Thyroid gland (tissue), 4 donors: ENCODE results near the gene OSGIN1. TPM values are rescaled to one million over a fixed set of nuclear protein-coding genes. Genes with fewer than 3 reads are reported as not detected.

Experiments
- DNase-seq, 2 donors: peaks; one replicate each; pipeline ENCODE4 v3.0.0-alpha.2; 2019
- H3K27ac ChIP-seq, 3 donors: fragments of 200-600 bp; sonication (generic); 1 replicate in 2 of 3; 2 replicates in 1 of 3; pipeline ENCODE4 v1.5.1; 2016 to 2019; ENCODE audit warnings: mild to moderate bottlenecking in 1 of 3, moderate library complexity in 1 of 3
- H3K27me3 ChIP-seq: fragments of 200-600 bp; sonication (generic); one replicate; pipeline ENCODE4 v1.5.1; 2019
- H3K36me3 ChIP-seq, 2 donors: fragments of 200-600 bp; sonication (generic); one replicate each; pipeline ENCODE4 v1.5.1; 2016 to 2019
- H3K4me1 ChIP-seq, 2 donors: fragments of 200-600 bp; sonication (generic); one replicate each; pipeline ENCODE4 v1.5.1; 2017 to 2019
- H3K4me3 ChIP-seq, 3 donors: fragments of 200-600 bp; sonication (generic); replicated peaks in 1 of 3; 1 replicate in 2 of 3; 2 replicates in 1 of 3; pipeline ENCODE4 v1.5.1; 2016; ENCODE audit warnings: mild to moderate bottlenecking in 1 of 3
- H3K9me3 ChIP-seq: fragments of 200-600 bp; sonication (generic); one replicate; pipeline ENCODE4 v1.5.1; 2017
- POLR2A ChIP-seq, 2 donors: fragments of 450-650 bp; IDR thresholded peaks; one replicate each; pipeline ENCODE4 v1.6.1; 2017; ENCODE audit warnings: antibody characterized with exemption in 2 of 2, mild to moderate bottlenecking in 2 of 2, moderate library complexity in 1 of 2
- WGBS, 2 donors: methylation state at CpG; one replicate each; pipeline ENCODE4 v1.1.5; 2017; 5-methylcytosine and 5-hydroxymethylcytosine counted together
- intact Hi-C: fragments of 100-400 bp; cut with DNase I; formaldehyde crosslinking; loops from one replicate; pipeline ENCODE4 v1.15.1; 2023
- total RNA-seq, 4 donors: library from RNA; depleted of rRNA; stranded (reverse); fragments of >200 nt; gene quantifications; one replicate each; pipeline ENCODE4 v1.2.3, GENCODE V29; 2016
- TF ChIP-seq, protein P1 (sequence below), 6 experiments: fragments of 200-600 bp in 3 of 6; fragments of 450-650 bp in 3 of 6; sonication (generic) in 3 of 6; IDR thresholded peaks; one replicate each; pipeline ENCODE4 v1.5.1; 2016 to 2019; ENCODE audit warnings: antibody characterized with exemption in 6 of 6, mild to moderate bottlenecking in 2 of 6, inconsistent platforms in 1 of 6, moderate library complexity in 1 of 6

The OSGIN1 gene
- total RNA-seq, 4 donors from 2014 or later, result 14.5 to 53.5 (median 31.9) TPM

DNA sequence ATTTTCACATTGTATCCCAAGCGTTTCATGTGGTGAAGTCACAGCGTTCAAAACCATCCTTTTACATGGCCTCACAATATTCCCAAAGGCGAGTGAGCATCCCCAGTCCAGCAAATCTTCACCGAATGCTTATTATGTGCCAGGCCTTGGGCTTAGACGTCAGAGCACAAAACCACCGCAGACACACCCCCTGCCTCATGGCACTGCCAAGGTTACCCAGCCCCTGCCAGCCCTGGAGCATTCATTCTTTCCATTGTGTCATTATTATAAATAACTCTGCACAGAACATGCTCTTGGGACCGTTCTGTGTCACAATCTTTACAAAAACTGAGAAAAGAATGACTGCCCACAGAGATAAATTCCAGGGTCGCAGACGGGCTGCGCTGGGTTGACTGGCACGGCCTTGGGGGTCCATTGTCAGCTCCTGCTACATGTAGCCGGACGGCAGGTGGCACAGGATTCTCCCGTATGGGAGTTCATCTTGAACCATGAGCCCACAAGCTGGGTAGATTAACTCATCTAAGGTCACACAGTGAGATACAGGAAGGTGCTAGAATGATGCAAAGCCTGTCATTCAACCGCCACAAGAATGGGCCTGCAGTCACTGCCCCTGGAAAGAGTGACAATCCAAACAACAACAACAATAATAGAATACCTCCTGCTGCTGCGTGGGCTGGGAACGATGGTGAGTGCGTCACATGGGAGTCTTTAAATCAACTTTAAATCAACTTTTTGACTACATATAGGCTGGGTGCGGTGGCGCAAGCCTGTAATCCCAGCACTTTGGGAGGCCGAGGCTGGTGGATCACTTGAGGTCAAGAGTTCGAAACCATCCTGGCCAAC is 10.5 kb downstream of the OSGIN1 start:
- Histone ChIP-seq H3K27ac (no peak overlapping the region), H3K36me3 (peaks cover 36 to 59% of the 10 kb centered on the region in 2 donors), H3K4me3 (no peak overlapping the region), H3K4me1 (no peaks in the 10 kb centered on the region), H3K27me3 (no peaks in the 10 kb centered on the region), H3K9me3 (no peaks in the 10 kb centered on the region)
- TF ChIP-seq, protein P1, sequence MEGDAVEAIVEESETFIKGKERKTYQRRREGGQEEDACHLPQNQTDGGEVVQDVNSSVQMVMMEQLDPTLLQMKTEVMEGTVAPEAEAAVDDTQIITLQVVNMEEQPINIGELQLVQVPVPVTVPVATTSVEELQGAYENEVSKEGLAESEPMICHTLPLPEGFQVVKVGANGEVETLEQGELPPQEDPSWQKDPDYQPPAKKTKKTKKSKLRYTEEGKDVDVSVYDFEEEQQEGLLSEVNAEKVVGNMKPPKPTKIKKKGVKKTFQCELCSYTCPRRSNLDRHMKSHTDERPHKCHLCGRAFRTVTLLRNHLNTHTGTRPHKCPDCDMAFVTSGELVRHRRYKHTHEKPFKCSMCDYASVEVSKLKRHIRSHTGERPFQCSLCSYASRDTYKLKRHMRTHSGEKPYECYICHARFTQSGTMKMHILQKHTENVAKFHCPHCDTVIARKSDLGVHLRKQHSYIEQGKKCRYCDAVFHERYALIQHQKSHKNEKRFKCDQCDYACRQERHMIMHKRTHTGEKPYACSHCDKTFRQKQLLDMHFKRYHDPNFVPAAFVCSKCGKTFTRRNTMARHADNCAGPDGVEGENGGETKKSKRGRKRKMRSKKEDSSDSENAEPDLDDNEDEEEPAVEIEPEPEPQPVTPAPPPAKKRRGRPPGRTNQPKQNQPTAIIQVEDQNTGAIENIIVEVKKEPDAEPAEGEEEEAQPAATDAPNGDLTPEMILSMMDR (IDR thresholded peaks at IDR 0.05), result no peak
- 93 to 94% methylated on average over 22 of the region's 22 CpGs for WGBS, 2 donors
- DNase-seq, result no peak
- intact Hi-C loops, result loop anchor here (10.0 kb wide), 1 partner anchor 221 kb away; the partner anchor contains the start of gene TAF1C

- no peak for DNase-seq
- peaks cover 0 to 4% of the 10 kb centered on the region in 2 donors for H3K4me1 ChIP-seq
- intact Hi-C loops, result loop anchor here (5.0 to 10.0 kb wide), 2 partner anchors 97 to 220 kb away; partner anchors contain the start of gene TAF1C
- H3K9me3 ChIP-seq, result no peaks in the 10 kb centered on the region
- no peak overlapping the region for H3K4me3 ChIP-seq
- TF ChIP-seq POLR2A (IDR thresholded peaks at IDR 0.05), result no peak
- 94 to 97% methylated on average over 6 to 26 of the region's 26 CpGs for WGBS, 2 donors
- H3K36me3 ChIP-seq, result peaks cover 24 to 46% of the 10 kb centered on the region in 2 donors
- no peaks in the 10 kb centered on the region for H3K27me3 ChIP-seq
- H3K27ac ChIP-seq, result no peak overlapping the region
These were observed 11.8 kb downstream of the OSGIN1 start for GRCh38 chr16:83964684-83965443.

DNA sequence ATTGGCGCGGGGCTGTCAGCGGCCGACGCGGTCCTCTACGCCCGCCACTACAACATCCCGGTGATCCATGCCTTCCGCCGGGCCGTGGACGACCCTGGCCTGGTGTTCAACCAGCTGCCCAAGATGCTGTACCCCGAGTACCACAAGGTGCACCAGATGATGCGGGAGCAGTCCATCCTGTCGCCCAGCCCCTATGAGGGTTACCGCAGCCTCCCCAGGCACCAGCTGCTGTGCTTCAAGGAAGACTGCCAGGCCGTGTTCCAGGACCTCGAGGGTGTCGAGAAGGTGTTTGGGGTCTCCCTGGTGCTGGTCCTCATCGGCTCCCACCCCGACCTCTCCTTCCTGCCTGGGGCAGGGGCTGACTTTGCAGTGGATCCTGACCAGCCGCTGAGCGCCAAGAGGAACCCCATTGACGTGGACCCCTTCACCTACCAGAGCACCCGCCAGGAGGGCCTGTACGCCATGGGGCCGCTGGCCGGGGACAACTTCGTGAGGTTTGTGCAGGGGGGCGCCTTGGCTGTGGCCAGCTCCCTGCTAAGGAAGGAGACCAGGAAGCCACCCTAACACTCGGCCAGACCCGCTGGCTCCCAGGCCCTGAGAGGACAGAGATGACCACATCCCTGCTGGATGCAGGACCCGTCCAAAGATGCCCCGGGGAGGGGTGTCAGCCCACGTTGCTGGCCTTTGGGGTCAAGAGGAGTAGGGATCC is 12.6 kb downstream of the OSGIN1 start:
- WGBS, 2 donors, result 96 to 98% methylated on average over 8 to 20 of the region's 36 CpGs
- Histone ChIP-seq H3K4me1 (peaks cover 0 to 4% of the 10 kb centered on the region in 2 donors), H3K36me3 (peaks cover 16 to 38% of the 10 kb centered on the region in 2 donors), H3K27me3 (no peaks in the 10 kb centered on the region), H3K27ac (no peak overlapping the region), H3K9me3 (no peaks in the 10 kb centered on the region), H3K4me3 (no peak overlapping the region)
- TF ChIP-seq, protein P1 (IDR thresholded peaks at IDR 0.05), result no peak
- no peak for TF ChIP-seq POLR2A (IDR thresholded peaks at IDR 0.05)
- no peak for DNase-seq
- intact Hi-C loops, result loop anchor here (5.0 to 10.0 kb wide), 2 partner anchors 97 to 219 kb away; partner anchors contain the start of gene TAF1C

DNA sequence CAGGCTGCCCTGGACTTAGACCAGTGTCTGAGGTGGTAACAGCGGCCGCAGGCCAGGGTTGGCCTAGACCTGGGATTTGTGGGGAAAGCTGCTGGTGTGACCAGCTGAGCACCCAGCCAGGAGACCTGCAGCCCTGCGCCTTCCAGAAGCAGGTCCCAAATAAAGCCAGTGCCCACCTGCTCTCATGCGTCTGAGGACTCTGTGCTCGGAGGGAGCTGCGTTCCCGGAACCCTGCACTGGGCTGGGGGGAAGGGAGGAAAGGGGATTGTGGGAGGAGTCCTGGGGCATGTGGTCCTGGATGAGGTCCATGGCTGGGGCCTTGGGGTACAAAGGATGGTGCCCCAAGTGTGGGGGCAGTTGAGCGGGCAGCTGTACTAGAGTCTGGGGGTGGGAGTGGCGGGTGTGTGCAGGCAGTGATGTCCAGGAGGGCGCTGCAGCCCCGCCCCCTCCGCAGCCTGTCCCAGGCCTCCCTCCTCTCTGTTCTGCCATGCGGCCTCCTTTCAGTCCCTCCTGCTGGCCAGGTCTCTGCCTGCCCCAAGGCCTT is 13.2 kb downstream of the OSGIN1 start:
- no peaks in the 10 kb centered on the region for H3K9me3 ChIP-seq
- H3K4me3 ChIP-seq, result no peak overlapping the region
- intact Hi-C loops, result loop anchor here (5.0 to 10.0 kb wide), 2 partner anchors 96 to 219 kb away; partner anchors contain the start of gene TAF1C
- no peak overlapping the region for H3K27ac ChIP-seq
- no peaks in the 10 kb centered on the region for H3K27me3 ChIP-seq
- H3K4me1 ChIP-seq, result peaks cover 0 to 4% of the 10 kb centered on the region in 2 donors
- TF ChIP-seq, protein P1 (IDR thresholded peaks at IDR 0.05), result no peak
- TF ChIP-seq POLR2A (IDR thresholded peaks at IDR 0.05), result no peak
- H3K36me3 ChIP-seq, result peaks cover 10 to 32% of the 10 kb centered on the region in 2 donors
- WGBS, 2 donors, result 90 to 94% methylated on average over 11 to 13 of the region's 13 CpGs
- no peak for DNase-seq

GRCh38 chr16:83967091-83967490 is 14.1 kb downstream of the OSGIN1 start:
- Histone ChIP-seq H3K36me3 (peaks cover 5 to 24% of the 10 kb centered on the region in 2 donors), H3K27ac (no peak overlapping the region), H3K27me3 (no peaks in the 10 kb centered on the region), H3K4me3 (no peak overlapping the region), H3K4me1 (peaks cover 0 to 4% of the 10 kb centered on the region in 2 donors), H3K9me3 (no peaks in the 10 kb centered on the region)
- TF ChIP-seq, protein P1 (IDR thresholded peaks at IDR 0.05), result no peak
- no peak for TF ChIP-seq POLR2A (IDR thresholded peaks at IDR 0.05)
- intact Hi-C loops, result loop anchor here (5.0 to 10.0 kb wide), 2 partner anchors 95 to 218 kb away; partner anchors contain the start of gene TAF1C
- no peak for DNase-seq
- WGBS, 2 donors, result 72 to 74% methylated on average over 2 of the region's 2 CpGs
